BJ (cell line): Measurements from ENCODE around the gene RPL10L. TPM values are rescaled to one million over a fixed set of nuclear protein-coding genes. Genes with fewer than 3 reads are reported as not detected.

ENCODE experiments used
- CTCF ChIA-PET: fragments of 350-600 bp; formaldehyde crosslinking; extraction: SDS; loops from one replicate; lab custom pipeline; 2021; ENCODE audit warnings: antibody characterized with exemption, inconsistent platforms; lab: Yijun Ruan, JAX
- POLR2A ChIA-PET: fragments of 300-600 bp; sonication (Branson Sonifier 250); formaldehyde crosslinking; extraction: SDS; loops from one replicate; lab custom pipeline; 2021; ENCODE audit warnings: antibody characterized with exemption; lab: Charles Lee
- DNase-seq: peaks from one replicate; pipeline ENCODE4 v3.0.0-alpha.2; 2011; ENCODE audit warnings: low read depth
- H3K27me3 ChIP-seq: 2 replicates; pipeline ENCODE4 v1.6.0; 2011; ENCODE audit warnings: low read length; ENCODE audit not compliant: control insufficient read depth, insufficient read depth
- H3K36me3 ChIP-seq: 2 replicates; pipeline ENCODE4 v1.5.1; 2011; ENCODE audit warnings: low read length; ENCODE audit not compliant: control insufficient read depth, insufficient read depth
- H3K4me3 ChIP-seq: 2 replicates; pipeline ENCODE4 v1.5.1; 2011; ENCODE audit warnings: low read depth, mild to moderate bottlenecking, control low read depth, low read length
- polyA plus RNA-seq: library from polyadenylated mRNA; depleted of rRNA; stranded (reverse); fragments of >200 nt; gene quantifications from 2 replicates; pipeline ENCODE4 v1.2.3, GENCODE V29; 2011
- TF ChIP-seq, protein P1 (sequence below): IDR thresholded peaks from 2 replicates; pipeline ENCODE4 v1.5.1; 2011; ENCODE audit warnings: low read depth, mild to moderate bottlenecking, control low read depth, inconsistent platforms, low read length, moderate library complexity; ENCODE audit not compliant: insufficient read depth

The RPL10L gene
- polyA plus RNA-seq, 1 experiment, result not detected

GRCh38 chr14:46661728-46662127, 10.1 kb upstream of the RPL10L start:
- no peaks in the 10 kb centered on the region for H3K27me3 ChIP-seq
- ChIA-PET CTCF (no interaction called here), POLR2A (no interaction called here)
- TF ChIP-seq, protein P1, sequence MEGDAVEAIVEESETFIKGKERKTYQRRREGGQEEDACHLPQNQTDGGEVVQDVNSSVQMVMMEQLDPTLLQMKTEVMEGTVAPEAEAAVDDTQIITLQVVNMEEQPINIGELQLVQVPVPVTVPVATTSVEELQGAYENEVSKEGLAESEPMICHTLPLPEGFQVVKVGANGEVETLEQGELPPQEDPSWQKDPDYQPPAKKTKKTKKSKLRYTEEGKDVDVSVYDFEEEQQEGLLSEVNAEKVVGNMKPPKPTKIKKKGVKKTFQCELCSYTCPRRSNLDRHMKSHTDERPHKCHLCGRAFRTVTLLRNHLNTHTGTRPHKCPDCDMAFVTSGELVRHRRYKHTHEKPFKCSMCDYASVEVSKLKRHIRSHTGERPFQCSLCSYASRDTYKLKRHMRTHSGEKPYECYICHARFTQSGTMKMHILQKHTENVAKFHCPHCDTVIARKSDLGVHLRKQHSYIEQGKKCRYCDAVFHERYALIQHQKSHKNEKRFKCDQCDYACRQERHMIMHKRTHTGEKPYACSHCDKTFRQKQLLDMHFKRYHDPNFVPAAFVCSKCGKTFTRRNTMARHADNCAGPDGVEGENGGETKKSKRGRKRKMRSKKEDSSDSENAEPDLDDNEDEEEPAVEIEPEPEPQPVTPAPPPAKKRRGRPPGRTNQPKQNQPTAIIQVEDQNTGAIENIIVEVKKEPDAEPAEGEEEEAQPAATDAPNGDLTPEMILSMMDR, result no peak
- DNase-seq, result no peak
- H3K4me3 ChIP-seq, result no peak overlapping the region
- H3K36me3 ChIP-seq, result no peaks in the 10 kb centered on the region

DNA sequence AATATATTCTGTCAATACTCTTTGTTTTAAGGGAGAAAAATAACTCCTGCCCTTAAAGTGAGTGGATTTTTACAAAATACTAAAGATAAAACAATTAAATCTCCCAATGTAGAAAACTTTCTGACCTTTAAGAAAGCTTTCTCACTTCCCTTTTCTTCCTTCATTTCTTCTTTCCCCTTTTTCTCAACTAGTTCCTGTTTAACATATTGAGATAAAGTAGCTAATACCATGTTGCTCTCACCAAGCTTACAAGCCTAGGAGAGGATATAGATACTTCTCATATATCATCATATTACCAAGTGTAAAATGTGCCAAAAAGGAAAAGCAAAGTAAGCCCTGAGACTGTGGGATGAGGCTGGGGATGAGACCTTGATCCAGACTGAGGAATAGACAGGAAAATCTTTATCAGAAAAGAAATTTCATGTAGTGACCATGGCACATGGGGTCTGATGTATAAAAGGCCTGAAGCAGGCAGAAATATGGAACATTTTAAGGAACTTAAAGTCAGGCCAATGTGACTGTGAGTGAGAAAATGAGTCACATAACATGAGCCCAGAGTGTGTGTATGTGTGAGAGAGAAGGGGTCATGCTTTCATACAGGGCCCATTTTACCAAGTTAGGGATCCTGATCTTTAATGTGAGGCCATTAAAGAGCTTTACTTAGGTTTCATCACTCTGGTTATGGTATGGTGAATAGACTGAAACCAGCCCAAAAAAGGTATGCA, 1.6 kb upstream of the RPL10L start:
- no peaks in the 10 kb centered on the region for H3K36me3 ChIP-seq
- H3K27me3 ChIP-seq, result no peaks in the 10 kb centered on the region
- POLR2A ChIA-PET, result no interaction called here
- TF ChIP-seq, protein P1, result no peak
- no peak overlapping the region for H3K4me3 ChIP-seq
- CTCF ChIA-PET, result no interaction called here
- DNase-seq, result no peak

DNA sequence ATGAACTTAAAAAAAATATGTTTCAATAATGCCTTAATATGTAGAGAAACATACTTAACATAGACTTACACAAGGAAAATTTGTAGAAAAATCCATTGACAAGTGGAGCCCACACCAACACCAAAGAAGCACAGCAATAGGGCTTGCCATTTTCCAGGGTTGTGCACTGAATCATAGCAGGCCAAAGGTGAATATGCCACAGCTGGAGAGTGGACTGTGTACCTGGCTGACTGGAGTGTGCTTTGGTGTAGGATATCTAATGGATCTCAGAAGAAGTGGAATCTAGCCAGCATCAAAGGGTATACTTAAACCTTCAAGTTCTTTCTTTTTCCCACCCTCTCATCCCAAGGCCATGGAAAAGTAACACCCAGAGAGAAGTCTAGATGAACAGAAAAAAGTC, 4.8 kb downstream of the RPL10L start:
- TF ChIP-seq, protein P1, result no peak
- POLR2A ChIA-PET, result no interaction called here
- H3K4me3 ChIP-seq, result no peak overlapping the region
- H3K36me3 ChIP-seq, result no peaks in the 10 kb centered on the region
- no peaks in the 10 kb centered on the region for H3K27me3 ChIP-seq
- CTCF ChIA-PET, result no interaction called here
- no peak for DNase-seq

- H3K36me3 ChIP-seq, result no peaks in the 10 kb centered on the region
- ChIA-PET CTCF (no interaction called here), POLR2A (no interaction called here)
- no peak overlapping the region for H3K4me3 ChIP-seq
- DNase-seq, result no peak
- TF ChIP-seq, protein P1, result no peak
- no peaks in the 10 kb centered on the region for H3K27me3 ChIP-seq
These were observed 24.7 kb downstream of the RPL10L start for GRCh38 chr14:46626876-46627275.
